Measurements from ENCODE around the gene CMIP.

DNA sequence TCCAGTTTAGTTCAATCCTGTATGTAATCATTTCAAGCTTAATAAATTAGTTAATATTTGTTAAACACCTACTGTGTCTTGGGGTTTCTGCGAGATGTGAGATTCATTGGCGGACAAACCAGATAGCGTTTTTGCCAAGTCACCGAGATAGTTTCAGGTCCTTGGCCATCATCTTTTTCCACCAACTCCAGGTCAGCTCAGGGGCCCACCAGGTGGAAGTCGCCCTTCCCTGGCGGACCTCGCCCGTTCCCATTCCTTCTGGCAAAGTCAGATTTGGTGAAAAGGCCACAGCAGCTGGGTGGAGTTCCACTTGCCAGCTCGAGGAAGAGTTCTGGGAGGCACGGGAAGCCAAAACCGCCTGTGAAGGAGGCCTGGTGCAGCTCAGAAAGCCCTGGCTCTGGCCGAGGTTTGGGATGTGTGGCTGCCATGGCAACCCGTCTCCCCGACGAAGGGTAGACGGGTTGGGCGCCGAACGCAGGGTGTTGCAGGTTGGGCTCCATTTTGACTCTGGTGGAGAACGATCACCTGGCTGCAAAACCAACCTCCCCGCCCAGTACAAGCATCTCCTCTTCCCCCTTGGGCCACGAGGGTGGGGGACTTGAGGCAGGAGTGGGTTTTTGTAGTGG lies 39.5 kb downstream of the CMIP start:
- TF ChIP-seq CTCF (IDR thresholded peaks at IDR 0.05) (no peak), POLR2A (IDR thresholded peaks at IDR 0.05) (no peak)

Measured in thyroid gland (tissue), 4 donors.